Heart left ventricle (tissue), 16 donors: Measurements from ENCODE around the gene DNAJB7. TPM values are rescaled to one million over a fixed set of nuclear protein-coding genes. Genes with fewer than 3 reads are reported as not detected.
A peak's percentile ranks its signal among the peaks of the same experiment; 100 is the strongest.

ENCODE experiments used
- ATAC-seq, 4 donors: fragments of 200-7000 bp; cut with Tn5 transposase; one replicate each; pipeline ENCODE4 v1.9.1; 2020 to 2022; ENCODE audit warnings: moderate library complexity in 4 of 4, mild to moderate bottlenecking in 3 of 4, moderate number of reproducible peaks in 1 of 4
- DNase-seq, 5 donors: peaks; one replicate each; pipeline ENCODE4 v3.0.0-alpha.2; 2020
- H3K27ac ChIP-seq, 12 donors: fragments of 200-600 bp; sonication (generic) in 4 of 12; one replicate each; pipeline versions ENCODE4 v1.5.0 to v1.8.0; 2016 to 2022; ENCODE audit warnings: mild to moderate bottlenecking in 2 of 12
- H3K27me3 ChIP-seq, 9 donors: fragments of 200-600 bp; sonication (generic) in 2 of 9; one replicate each; pipeline versions ENCODE4 v1.5.1 to v1.8.0; 2016 to 2022; ENCODE audit warnings: mild to moderate bottlenecking in 3 of 9
- H3K36me3 ChIP-seq, 9 donors: fragments of 200-600 bp; sonication (generic) in 2 of 9; one replicate each; pipeline versions ENCODE4 v1.5.0 to v1.8.0; 2018 to 2022; ENCODE audit warnings: mild to moderate bottlenecking in 2 of 9
- H3K4me1 ChIP-seq, 12 donors: fragments of 200-600 bp; sonication (generic) in 4 of 12; one replicate each; pipeline versions ENCODE4 v1.5.0 to v1.8.0; 2016 to 2022; ENCODE audit warnings: mild to moderate bottlenecking in 3 of 12
- H3K4me3 ChIP-seq, 12 donors: fragments of 200-600 bp; sonication (generic) in 4 of 12; one replicate each; pipeline versions ENCODE4 v1.5.0 to v1.8.0; 2017 to 2022; ENCODE audit warnings: mild to moderate bottlenecking in 9 of 12, moderate library complexity in 4 of 12
- H3K9me3 ChIP-seq, 12 donors: fragments of 200-600 bp; sonication (generic) in 4 of 12; one replicate each; pipeline versions ENCODE4 v1.5.0 to v1.8.0; 2016 to 2022; ENCODE audit warnings: mild to moderate bottlenecking in 1 of 12
- CTCF ChIP-seq, 12 donors: fragments of 200-600 bp; sonication (generic) in 4 of 12; IDR thresholded peaks; one replicate each; pipeline versions ENCODE4 v1.5.0 to v1.8.0; 2018 to 2022; ENCODE audit warnings: antibody characterized with exemption in 12 of 12, mild to moderate bottlenecking in 5 of 12
- POLR2A ChIP-seq, 2 donors: fragments of 450-650 bp; IDR thresholded peaks; one replicate each; pipeline ENCODE4 v1.6.1; 2017; ENCODE audit warnings: antibody characterized with exemption in 2 of 2, mild to moderate bottlenecking in 2 of 2, moderate library complexity in 2 of 2
- WGBS, 4 donors: extraction: QIAGEN DNeasy Blood & Tissue Kit in 2 of 4; methylation state at CpG; one replicate each; pipeline versions ENCODE4 v1.1.5 to v1.1.7; 2013 to 2018; 5-methylcytosine and 5-hydroxymethylcytosine counted together
- intact Hi-C, 10 donors: fragments of 100-400 bp; cut with DNase I; formaldehyde crosslinking; loops; one replicate each; pipeline versions ENCODE4 v1.11.1 to v1.14.2; 2022
- polyA plus RNA-seq, 2 donors: library from polyadenylated mRNA; stranded (reverse); fragments of 200-250 nt; gene quantifications; one replicate each; pipeline ENCODE4 v1.2.3, GENCODE V29; 2013
- total RNA-seq, 9 donors: library from RNA; depleted of rRNA in 2 of 9; stranded (reverse); fragments of >200 nt in 2 of 9; fragmentation: NEBNext Ultra II Directional in 3 of 9; extraction: Animal tissue kit (Norgen Biotek cat#: 25700) in 3 of 9; gene quantifications; one replicate each; pipeline versions ENCODE4 v1.1.0 to v1.2.4, GENCODE V29; 2016 to 2023
- donor health status: ischemic (EF 13 %, LVEDD 7.1; RV severe dilation, severe dysfunction).
- donor health status: healthy with polysubstance abuse.
- donor health status: DM: no; HTN: yes; CAD: no.
- donor health status: DM: no; HTN: no; CAD: no.
- donor health status: ischemic (EF 25% LVEDD 6.9; RV normal size, moderate dysfunction).
- donor health status: ischemic (EF 25% LVEDD 5.7; RV mildly dilated, moderate dysfunction).
- donor health status: healthy.
- donor health status: DM: yes; HTN: yes; CAD: no.
- donor health status: ischemic (EF 35%, LVEDD 5.7; RV mildly dilated, moderate dysfunction).
- donor health status: nonischemic (EF 11% LVEDD 7.7; RV severe dilation, severe dysfunction).
- donor health status: DM: yes; HTN: yes; CAD: no.
- donor health status: PGD.
- donor health status: ischemic (EF 29% LVEDD 5.4; RV normal size, mild dysfunction).
- donor health status: nonischemic (EF 23%, LVEDD 6.1; RV moderate dilation, normal function).

The DNAJB7 gene
- total and polyA plus RNA-seq, 11 donors: not detected

- peak; percentile 86 to 92 (median 88) for ATAC-seq
Measured at GRCh38 chr22:40894417-40894816, 32.5 kb upstream of the DNAJB7 start.

GRCh38 chr22:40890881-40891280, 29.0 kb upstream of the DNAJB7 start:
- DNase-seq (no peak), ATAC-seq (no peak)
- intact Hi-C loops: loop anchor here in 1 of 10 donors (10.0 kb wide), 1 partner anchor 206 kb away; no protein-coding TSS in a partner anchor
- no peaks in the 10 kb centered on the region for H3K9me3 ChIP-seq
- 89 to 99% (median 94%) methylated on average over 3 of the region's 3 CpGs for WGBS, 4 donors
- TF ChIP-seq CTCF (IDR thresholded peaks at IDR 0.05) (no peak), POLR2A (IDR thresholded peaks at IDR 0.05) (no peak)
- H3K27me3 ChIP-seq: no peaks in the 10 kb centered on the region
- peaks cover 0 to 80% (median 64%) of the 10 kb centered on the region in 9 donors for H3K36me3 ChIP-seq
- H3K4me3 ChIP-seq: no peak overlapping the region
- H3K27ac ChIP-seq: no peak overlapping the region
- H3K4me1 ChIP-seq: peaks cover 0 to 6% (median 0%) of the 10 kb centered on the region in 12 donors

More at GRCh38 chr22:40894417-40894816, 32.5 kb upstream of the DNAJB7 start:
- Histone ChIP-seq H3K27ac (peak overlapping the region in 4 of 12 donors; percentile 22 to 62 (median 52)), H3K27me3 (no peaks in the 10 kb centered on the region), H3K9me3 (no peaks in the 10 kb centered on the region), H3K36me3 (peaks cover 0 to 50% (median 29%) of the 10 kb centered on the region in 9 donors), H3K4me3 (no peak overlapping the region), H3K4me1 (peaks cover 0 to 10% (median 0%) of the 10 kb centered on the region in 12 donors)
- intact Hi-C loops: loop anchor here in 1 of 10 donors (10.0 kb wide), 1 partner anchor 210 kb away; no protein-coding TSS in a partner anchor
- no peak for TF ChIP-seq CTCF (IDR thresholded peaks at IDR 0.05)
- no peak for TF ChIP-seq POLR2A (IDR thresholded peaks at IDR 0.05)
- 58 to 62% (median 60%) methylated on average over 4 of the region's 4 CpGs for WGBS, 4 donors
- peak in 3 of 5 donors; percentile 15 to 62 (median 31) for DNase-seq

- intact Hi-C loops: no loop called here
- Histone ChIP-seq H3K27ac (no peak overlapping the region), H3K9me3 (no peaks in the 10 kb centered on the region), H3K4me1 (peaks cover 0 to 6% (median 0%) of the 10 kb centered on the region in 12 donors), H3K27me3 (no peaks in the 10 kb centered on the region), H3K4me3 (no peak overlapping the region), H3K36me3 (peaks cover 0 to 91% (median 82%) of the 10 kb centered on the region in 9 donors)
- DNase-seq: no peak
- no peak for ATAC-seq
- TF ChIP-seq POLR2A (IDR thresholded peaks at IDR 0.05) (no peak), CTCF (IDR thresholded peaks at IDR 0.05) (no peak)
Measured at GRCh38 chr22:40889116-40889515, 27.2 kb upstream of the DNAJB7 start.

GRCh38 chr22:40878922-40879321, 17.0 kb upstream of the DNAJB7 start:
- H3K27me3 ChIP-seq: no peaks in the 10 kb centered on the region
- TF ChIP-seq CTCF (IDR thresholded peaks at IDR 0.05) (no peak), POLR2A (IDR thresholded peaks at IDR 0.05) (no peak)
- H3K4me1 ChIP-seq: no peaks in the 10 kb centered on the region
- peaks cover 0 to 83% (median 32%) of the 10 kb centered on the region in 9 donors for H3K36me3 ChIP-seq
- intact Hi-C loops: no loop called here
- no peaks in the 10 kb centered on the region for H3K9me3 ChIP-seq
- ATAC-seq (no peak), DNase-seq (no peak)
- no peak overlapping the region for H3K4me3 ChIP-seq
- 86 to 93% (median 90%) methylated on average over 2 of the region's 2 CpGs for WGBS, 4 donors
- H3K27ac ChIP-seq: no peak overlapping the region
